22Rv1 (cell line): ENCODE measurements around the gene USP32.

Experiments used
- CTCF ChIP-seq: fragments of 450-650 bp; IDR thresholded peaks from 2 replicates; pipeline ENCODE4 v1.5.1; 2017; ENCODE audit warnings: mild to moderate bottlenecking
- ZFX ChIP-seq: fragments of 450-650 bp; IDR thresholded peaks from 2 replicates; pipeline ENCODE4 v1.6.1; 2017; ENCODE audit warnings: antibody characterized with exemption, borderline replicate concordance

DNA sequence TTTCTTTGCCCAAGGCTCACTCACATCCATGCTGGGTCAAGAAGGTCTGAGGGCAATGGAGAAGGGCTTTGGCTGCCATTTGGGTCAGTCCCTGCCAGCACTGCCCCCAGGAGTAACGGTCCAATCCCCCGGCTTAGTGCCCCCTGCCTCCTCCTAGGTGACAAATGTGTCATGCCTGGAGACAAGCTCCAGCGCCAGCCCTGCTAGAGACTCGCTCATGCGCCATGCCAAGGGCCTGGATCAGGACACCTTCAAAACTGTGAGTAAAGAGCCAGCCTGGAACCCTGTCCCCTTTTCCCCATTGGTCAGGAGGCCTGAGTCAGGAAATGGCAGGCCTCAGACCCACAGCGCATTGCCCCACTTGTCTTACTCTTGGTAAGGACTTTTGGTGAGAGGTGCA lies 33.7 kb upstream of the USP32 start:
- no peak for TF ChIP-seq CTCF
- no peak for TF ChIP-seq ZFX
